Adrenal gland (tissue), 12 donors: ENCODE results near the gene PLA2G2C. TPM values are rescaled to one million over a fixed set of nuclear protein-coding genes. Genes with fewer than 3 reads are reported as not detected.

ENCODE experiments used
- DNase-seq, 7 donors: peaks; one replicate each; pipeline ENCODE4 v3.0.0-alpha.2; 2019 to 2020
- H3K27ac ChIP-seq, 5 donors: fragments of 200-600 bp; sonication (generic) in 4 of 5; 1 replicate in 3 of 5; 2 replicates in 2 of 5; pipeline versions ENCODE4 v1.5.1 to v1.8.0; 2016 to 2020; ENCODE audit warnings: mild to moderate bottlenecking in 1 of 5
- H3K27me3 ChIP-seq: fragments of 200-600 bp; 2 replicates; pipeline ENCODE4 v1.8.0; 2021
- H3K36me3 ChIP-seq, 2 donors: fragments of 200-600 bp; replicated peaks in 1 of 2; 1 replicate in 1 of 2; 2 replicates in 1 of 2; pipeline versions ENCODE4 v1.5.1 to v1.8.0; 2018 to 2022
- H3K4me1 ChIP-seq, 2 donors: fragments of 200-600 bp; replicated peaks in 1 of 2; 1 replicate in 1 of 2; 2 replicates in 1 of 2; pipeline versions ENCODE4 v1.5.1 to v1.8.0; 2018 to 2021
- H3K4me3 ChIP-seq, 4 donors: fragments of 200-600 bp; sonication (generic) in 3 of 4; one replicate each; pipeline ENCODE4 v1.5.1; 2016 to 2018
- H3K9me3 ChIP-seq, 3 donors: fragments of 200-600 bp; sonication (generic) in 1 of 3; replicated peaks in 1 of 3; 1 replicate in 2 of 3; 2 replicates in 1 of 3; pipeline versions ENCODE4 v1.5.1 to v1.8.0; 2016 to 2021
- CTCF ChIP-seq, 6 experiments: fragments of 450-650 bp in 4 of 6; fragments of 200-600 bp in 2 of 6; sonication (generic) in 1 of 6; IDR thresholded peaks; 1 replicate in 5 of 6; 2 replicates in 1 of 6; pipeline versions ENCODE4 v1.5.1 to v1.8.0; 2016 to 2021; ENCODE audit warnings: antibody characterized with exemption in 6 of 6, mild to moderate bottlenecking in 2 of 6, moderate library complexity in 1 of 6
- POLR2A ChIP-seq, 2 donors: fragments of 450-650 bp; IDR thresholded peaks; one replicate each; pipeline ENCODE4 v1.6.1; 2017; ENCODE audit warnings: antibody characterized with exemption in 2 of 2, mild to moderate bottlenecking in 2 of 2, moderate library complexity in 1 of 2
- WGBS, 4 donors: extraction: QIAGEN DNeasy Blood & Tissue Kit in 2 of 4; methylation state at CpG; one replicate each; pipeline versions ENCODE4 v1.1.5 to v1.1.7; 2013 to 2017; 5-methylcytosine and 5-hydroxymethylcytosine counted together
- intact Hi-C, 2 donors: fragments of 100-400 bp; cut with DNase I; formaldehyde crosslinking; loops; one replicate each; pipeline versions ENCODE4 v1.14.1 to v1.15.0; 2022 to 2023
- polyA plus RNA-seq, 3 donors: library from polyadenylated mRNA; stranded (reverse); fragments of 200-250 nt in 2 of 3; fragments of 350-450 nt in 1 of 3; fragmentation: Illumina TruSeq in 1 of 3; extraction: RNeasy Lipid Tissue Mini Kit (QIAGEN cat#74804) in 1 of 3; gene quantifications; one replicate each; pipeline ENCODE4 v1.2.3, GENCODE V29; 2013 to 2014
- total RNA-seq, 9 donors: library from RNA; depleted of rRNA in 4 of 9; stranded (reverse); fragments of >200 nt in 4 of 9; fragments of 120-200 nt in 1 of 9; fragmentation: NEBNext Ultra II Directional in 1 of 9; extraction: Animal tissue kit (Norgen Biotek cat#: 25700) in 1 of 9; gene quantifications; one replicate each; pipeline versions ENCODE4 v1.1.0 to v1.2.4, GENCODE V29; 2013 to 2023
- donor health status: healthy with polysubstance abuse.
- donor health status: Bipolar disorder and iron deficiency.
- donor health status: DM: yes; HTN: yes; CAD: no.
- donor health status: DM: no; HTN: no; CAD: no.
- donor health status: DM: no; HTN: no; CAD: no.
- donor health status: DM: yes; HTN: yes; CAD: no.

PLA2G2C gene
- total and polyA plus RNA-seq, 12 donors = 0.07 to 0.39 (median 0.12) TPM; not detected in 6

- Histone ChIP-seq H3K4me3 (no peak overlapping the region), H3K27me3 (no peaks in the 10 kb centered on the region), H3K9me3 (no peaks in the 10 kb centered on the region), H3K36me3 (no peaks in the 10 kb centered on the region), H3K27ac (no peak overlapping the region), H3K4me1 (no peaks in the 10 kb centered on the region)
- intact Hi-C loops = loop anchor here in 1 of 2 donors (10.0 kb wide), 1 partner anchor 169 kb away; the partner anchor contains the start of gene PLA2G2A
- WGBS, 4 donors = 63 to 79% (median 73%) methylated on average over 12 to 13 of the region's 13 CpGs
- peak in 1 of 7 donors; percentile 3 for DNase-seq
- TF ChIP-seq CTCF (IDR thresholded peaks at IDR 0.05) = no peak
- no peak for TF ChIP-seq POLR2A (IDR thresholded peaks at IDR 0.05)
Observed at GRCh38 chr1:20143734-20144565, 42.4 kb downstream of the PLA2G2C start.

GRCh38 chr1:20143318-20143717 lies 43.0 kb downstream of the PLA2G2C start:
- intact Hi-C loops = loop anchor here in 1 of 2 donors (10.0 kb wide), 1 partner anchor 169 kb away; the partner anchor contains the start of gene PLA2G2A
- 83 to 96% (median 90%) methylated on average over 5 to 8 of the region's 8 CpGs for WGBS, 4 donors
- DNase-seq = peak in 1 of 7 donors; percentile 1
- Histone ChIP-seq H3K27ac (no peak overlapping the region), H3K9me3 (no peaks in the 10 kb centered on the region), H3K27me3 (no peaks in the 10 kb centered on the region), H3K36me3 (no peaks in the 10 kb centered on the region), H3K4me3 (no peak overlapping the region), H3K4me1 (no peaks in the 10 kb centered on the region)
- TF ChIP-seq CTCF (IDR thresholded peaks at IDR 0.05) (no peak), POLR2A (IDR thresholded peaks at IDR 0.05) (no peak)

- TF ChIP-seq POLR2A (IDR thresholded peaks at IDR 0.05) = no peak
- no peak for TF ChIP-seq CTCF (IDR thresholded peaks at IDR 0.05)
- Histone ChIP-seq H3K9me3 (no peaks in the 10 kb centered on the region), H3K4me3 (no peak overlapping the region), H3K4me1 (no peaks in the 10 kb centered on the region), H3K27me3 (no peaks in the 10 kb centered on the region), H3K36me3 (no peaks in the 10 kb centered on the region), H3K27ac (no peak overlapping the region)
- DNase-seq = no peak
- intact Hi-C loops = loop anchor here in 1 of 2 donors (10.0 kb wide), 1 partner anchor 167 kb away; the partner anchor contains the start of gene PLA2G2A
- 80 to 93% (median 83%) methylated on average over 9 to 13 of the region's 13 CpGs for WGBS, 4 donors
Observed at GRCh38 chr1:20142001-20142710, 44.2 kb downstream of the PLA2G2C start.

- intact Hi-C loops = loop anchor here in 1 of 2 donors (10.0 kb wide), 1 partner anchor 167 kb away; the partner anchor contains the start of gene PLA2G2A
- Histone ChIP-seq H3K27me3 (no peaks in the 10 kb centered on the region), H3K4me3 (no peak overlapping the region), H3K9me3 (no peaks in the 10 kb centered on the region), H3K27ac (no peak overlapping the region), H3K4me1 (no peaks in the 10 kb centered on the region), H3K36me3 (no peaks in the 10 kb centered on the region)
- DNase-seq = no peak
- 79 to 96% (median 84%) methylated on average over 2 to 7 of the region's 7 CpGs for WGBS, 4 donors
- TF ChIP-seq POLR2A (IDR thresholded peaks at IDR 0.05) (no peak), CTCF (IDR thresholded peaks at IDR 0.05) (no peak)
Observed at GRCh38 chr1:20141466-20141865, 44.9 kb downstream of the PLA2G2C start.
